ENCODE measurements around the gene INPP5A. TPM values are rescaled to one million over a fixed set of nuclear protein-coding genes. Genes with fewer than 3 reads are reported as not detected.

The INPP5A gene
- total RNA-seq, 2 donors from 2014 or later: 20.7 to 26.7 TPM

GRCh38 chr10:132701846-132702190, 164.2 kb downstream of the INPP5A start:
- H3K36me3 ChIP-seq (ENCODE audit: control insufficient read depth, insufficient read depth, low read length): no peaks in the 10 kb centered on the region
- Mint-ChIP-seq H3K27me3 (ENCODE audit: insufficient read depth) (no peaks in the 10 kb centered on the region), H3K27ac (no peak overlapping the region), H3K36me3 (ENCODE audit: low read depth) (peaks cover 28% of the 10 kb centered on the region), H3K4me1 (no peaks in the 10 kb centered on the region), H3K4me3 (no peak overlapping the region), H3K9me3 (peaks cover 22% of the 10 kb centered on the region)
- H3K4me3 ChIP-seq (ENCODE audit: low read length): no peak overlapping the region
- no peaks in the 10 kb centered on the region for H3K4me1 ChIP-seq (ENCODE audit: control insufficient read depth, insufficient read depth, low read length)
- peaks cover 16% of the 10 kb centered on the region for H3K9me3 ChIP-seq (ENCODE audit: control insufficient read depth, low read length)
- no peak for DNase-seq
- H3K27me3 ChIP-seq (ENCODE audit: control insufficient read depth, insufficient read depth, low read length, poor library complexity, severe bottlenecking): no peaks in the 10 kb centered on the region
- no peak overlapping the region for H3K9ac ChIP-seq (ENCODE audit: extremely low read depth, low read length, poor library complexity, severe bottlenecking)
- WGBS, 2 experiments (ENCODE audit: insufficient coverage in 1 of 2, insufficient read length in 1 of 2): 97% methylated on average over 10 to 12 of the region's 13 CpGs
- H3K27ac ChIP-seq (ENCODE audit: low read depth, low read length): no peak overlapping the region
- no peak for TF ChIP-seq CTCF (conservative IDR thresholded peaks at IDR 0.05)

- H3K4me1 ChIP-seq (ENCODE audit: control insufficient read depth, insufficient read depth, low read length): no peaks in the 10 kb centered on the region
- TF ChIP-seq CTCF (conservative IDR thresholded peaks at IDR 0.05): no peak
- H3K27me3 Mint-ChIP-seq (ENCODE audit: insufficient read depth): no peaks in the 10 kb centered on the region
- peaks cover 36% of the 10 kb centered on the region for H3K36me3 Mint-ChIP-seq (ENCODE audit: low read depth)
- H3K36me3 ChIP-seq (ENCODE audit: control insufficient read depth, insufficient read depth, low read length): no peaks in the 10 kb centered on the region
- peak; percentile 31 for DNase-seq
- no peak overlapping the region for H3K9ac ChIP-seq (ENCODE audit: extremely low read depth, low read length, poor library complexity, severe bottlenecking)
- no peak overlapping the region for H3K4me3 ChIP-seq (ENCODE audit: low read length)
- no peak overlapping the region for H3K27ac ChIP-seq (ENCODE audit: low read depth, low read length)
- 92 to 93% methylated on average over 26 to 37 of the region's 37 CpGs for WGBS, 2 experiments (ENCODE audit: insufficient coverage in 1 of 2, insufficient read length in 1 of 2)
- H3K27me3 ChIP-seq (ENCODE audit: control insufficient read depth, insufficient read depth, low read length, poor library complexity, severe bottlenecking): no peaks in the 10 kb centered on the region
- no peaks in the 10 kb centered on the region for H3K4me1 Mint-ChIP-seq
- H3K9me3 Mint-ChIP-seq: peaks cover 31% of the 10 kb centered on the region
- peaks cover 18% of the 10 kb centered on the region for H3K9me3 ChIP-seq (ENCODE audit: control insufficient read depth, low read length)
- H3K4me3 Mint-ChIP-seq: no peak overlapping the region
- no peak overlapping the region for H3K27ac Mint-ChIP-seq
These were observed 165.2 kb downstream of the INPP5A start for GRCh38 chr10:132702601-132703418.

GRCh38 chr10:132703419-132704007, 165.9 kb downstream of the INPP5A start:
- H3K36me3 Mint-ChIP-seq (ENCODE audit: low read depth): peaks cover 41% of the 10 kb centered on the region
- peak; percentile 26 for DNase-seq

More at GRCh38 chr10:132703419-132704007, 165.9 kb downstream of the INPP5A start:
- TF ChIP-seq CTCF (conservative IDR thresholded peaks at IDR 0.05): no peak
- Mint-ChIP-seq H3K27me3 (ENCODE audit: insufficient read depth) (no peaks in the 10 kb centered on the region), H3K4me1 (no peaks in the 10 kb centered on the region), H3K27ac (no peak overlapping the region), H3K9me3 (peaks cover 37% of the 10 kb centered on the region), H3K4me3 (no peak overlapping the region)
- no peaks in the 10 kb centered on the region for H3K36me3 ChIP-seq (ENCODE audit: control insufficient read depth, insufficient read depth, low read length)
- H3K4me1 ChIP-seq (ENCODE audit: control insufficient read depth, insufficient read depth, low read length): no peaks in the 10 kb centered on the region
- H3K27ac ChIP-seq (ENCODE audit: low read depth, low read length): no peak overlapping the region
- H3K9me3 ChIP-seq (ENCODE audit: control insufficient read depth, low read length): peaks cover 18% of the 10 kb centered on the region
- WGBS, 2 experiments (ENCODE audit: insufficient coverage in 1 of 2, insufficient read length in 1 of 2): 93 to 100% methylated on average over 3 to 13 of the region's 24 CpGs
- H3K27me3 ChIP-seq (ENCODE audit: control insufficient read depth, insufficient read depth, low read length, poor library complexity, severe bottlenecking): no peaks in the 10 kb centered on the region
- no peak overlapping the region for H3K4me3 ChIP-seq (ENCODE audit: low read length)
- no peak overlapping the region for H3K9ac ChIP-seq (ENCODE audit: extremely low read depth, low read length, poor library complexity, severe bottlenecking)
